Measurements from ENCODE around the gene CHST3.

DNA sequence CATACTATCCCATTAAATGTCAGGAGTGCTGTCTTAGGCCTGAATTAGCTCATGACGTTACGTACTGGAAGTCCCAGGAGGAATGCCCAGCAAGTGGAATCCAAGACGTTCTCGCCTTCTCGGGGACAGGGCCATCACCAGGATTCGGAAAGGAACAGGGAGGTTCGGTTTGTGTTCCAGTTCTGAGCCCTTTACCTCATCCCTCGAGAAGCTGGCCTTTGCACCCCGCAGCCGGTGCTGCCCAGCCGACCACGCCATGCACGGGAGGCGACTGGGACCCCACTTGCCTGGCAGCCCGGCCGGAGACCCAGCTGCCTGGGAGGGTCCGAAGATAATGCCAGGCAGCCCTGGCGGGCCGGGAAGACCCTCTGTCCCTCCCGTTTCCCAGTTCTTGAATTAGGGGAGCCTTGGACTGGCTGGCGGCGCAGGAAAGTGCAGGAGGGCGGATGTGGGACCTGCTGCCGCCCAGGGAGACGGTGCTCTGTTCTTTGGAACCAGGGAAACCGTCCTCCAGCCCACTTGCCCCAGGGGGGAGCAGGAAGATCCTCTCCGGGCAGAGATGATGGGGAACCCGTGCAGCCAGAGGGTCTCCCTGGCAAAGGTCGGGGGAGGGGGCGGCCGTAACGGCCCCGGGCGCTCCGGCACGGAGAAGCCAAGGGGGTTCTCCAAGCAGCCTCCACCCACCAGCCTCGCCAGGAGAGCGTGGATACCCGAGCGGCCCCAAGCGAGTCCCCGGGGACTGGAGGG is 671 bp upstream of the CHST3 start:
- TF ChIP-seq CTCF (IDR thresholded peaks at IDR 0.05) (no peak), POLR2A (IDR thresholded peaks at IDR 0.05) (peak in 1 of 4 donors; percentile 25), POLR2AphosphoS5 (IDR thresholded peaks at IDR 0.05) (peak in 1 of 2 donors; percentile 63)
